H1 (cell line): Measurements from ENCODE around the gene JAG2. TPM values are rescaled to one million over a fixed set of nuclear protein-coding genes. Genes with fewer than 3 reads are reported as not detected.

ENCODE experiments used
- CHD7 ChIP-seq: fragments of 300-600 bp; sonication (generic); IDR thresholded peaks from 2 replicates; pipeline ENCODE4 v1.7.1; 2012; ENCODE audit warnings: low read length, moderate library complexity, mild to moderate bottlenecking, inconsistent platforms; ENCODE audit not compliant: insufficient replicate concordance
- MAFK ChIP-seq: IDR thresholded peaks from 2 replicates; pipeline ENCODE4 v1.6.1; 2012; ENCODE audit warnings: low read depth, mild to moderate bottlenecking, improper control_type of control experiment, low read length
- PHF8 ChIP-seq: fragments of 200-600 bp; sonication (generic); conservative IDR thresholded peaks from 2 replicates; pipeline ENCODE4 v1.7.1; 2012; ENCODE audit warnings: low read depth, mild to moderate bottlenecking, inconsistent platforms, low read length, moderate library complexity
- POLR2A ChIP-seq, 2 experiments: IDR thresholded peaks; 1 replicate in 1 of 2; 2 replicates in 1 of 2; pipeline ENCODE4 v1.6.1; 2011; ENCODE audit warnings: low read depth in 2 of 2, low read length in 2 of 2, mild to moderate bottlenecking in 2 of 2; ENCODE audit errors: control extremely low read depth in 1 of 2
- SP1 ChIP-seq: IDR thresholded peaks from 2 replicates; pipeline ENCODE4 v1.6.1; 2011; ENCODE audit warnings: low read depth, low read length
- polyA plus RNA-seq, 7 experiments: library from polyadenylated mRNA; depleted of rRNA in 3 of 7; stranded (reverse) in 5 of 7; unstranded in 2 of 7; fragments of >200 nt in 5 of 7; fragments of 200-250 nt in 2 of 7; gene quantifications; 1 replicate in 5 of 7; 2 replicates in 1 of 7; 4 replicates in 1 of 7; pipeline versions ENCODE4 v1.2.1 to v1.2.3, GENCODE V29; 2011 to 2013; ENCODE audit warnings: missing spikeins in 2 of 7, mixed read lengths in 2 of 7
- total RNA-seq: library from RNA; stranded (reverse); fragmentation: NEBNext Ultra II Directional; extraction: Animal tissue kit (Norgen Biotek cat#: 25700); gene quantifications from 2 replicates; pipeline ENCODE4 v1.2.1, GENCODE V29; 2021

Gene JAG2
- total and polyA plus RNA-seq, 2 of the 8 experiments (the other 6 are each of a cell fraction or from before 2014, with no cell fraction given), result 2.8 to 6.2 TPM

GRCh38 chr14:105128059-105128458 lies 40.5 kb downstream of the JAG2 start (continued):
- TF ChIP-seq CHD7 (no peak), MAFK (no peak), SP1 (no peak), POLR2A (IDR thresholded peaks at IDR 0.05; ENCODE audit: control extremely low read depth in 1 of 2, low read depth in 2 of 2, low read length in 2 of 2) (no peak), PHF8 (no peak)
